Stimulated activated CD4-positive, alpha-beta T cell treated with anti-CD3 and anti-CD28 coated beads, Interleukin-4, amount 100 ng/mL, for 4 hours (primary cell): ENCODE data around the gene NOC2L.

Source experiments
- DNase-seq, 2 experiments: peaks; one replicate each; pipeline ENCODE4 v3.0.0-alpha.2; 2020

NOC2L gene

GRCh38 chr1:941015-941587 lies 18.0 kb downstream of the NOC2L start:
- no peak for DNase-seq

DNA sequence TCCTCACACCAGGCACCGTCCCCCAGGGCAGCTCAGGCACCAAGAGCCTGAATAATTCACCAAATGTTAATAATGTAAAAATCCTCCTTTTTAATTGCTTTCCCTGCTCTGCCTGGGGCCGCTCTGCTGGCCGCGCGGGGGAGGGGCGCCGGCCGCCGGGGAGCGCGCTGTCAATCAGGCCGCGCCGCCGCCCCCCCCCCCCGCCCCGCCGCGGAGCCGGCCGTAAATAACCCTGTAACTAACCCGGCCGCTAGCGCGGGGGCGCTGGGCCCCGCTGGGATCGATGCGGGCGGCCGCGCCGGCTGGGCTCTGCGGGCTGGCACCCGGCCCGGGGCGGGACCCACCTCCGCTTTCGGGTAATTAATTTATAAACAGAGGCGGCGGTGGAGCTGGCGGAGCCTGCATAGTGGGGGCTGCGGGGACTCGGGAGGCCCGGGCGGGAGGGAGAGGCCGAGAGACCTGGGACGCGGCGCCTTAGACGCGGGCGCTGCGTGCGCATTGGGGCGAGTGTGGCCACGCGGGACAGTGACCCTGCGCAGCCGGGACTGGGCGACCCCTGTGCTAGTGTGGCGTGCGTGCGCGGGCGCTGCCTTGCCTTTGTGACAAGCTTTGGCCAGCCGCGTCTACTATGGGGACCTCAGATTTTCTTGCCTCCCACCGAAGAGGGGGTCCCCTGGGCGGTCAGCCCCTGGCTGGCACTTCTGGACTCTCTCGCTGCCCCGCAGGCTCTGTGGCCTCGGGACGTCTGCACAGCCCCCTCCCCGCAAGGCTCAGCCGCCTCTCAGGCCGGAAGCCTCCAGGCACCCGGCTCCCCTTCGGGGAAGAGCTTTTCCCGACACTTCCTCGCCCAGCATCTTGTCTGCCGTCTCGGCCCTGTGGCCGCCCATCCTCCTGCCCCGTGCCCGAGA lies 18.7 kb downstream of the NOC2L start:
- no peak for DNase-seq

GRCh38 chr1:939511-940106 lies 19.4 kb downstream of the NOC2L start:
- no peak for DNase-seq

GRCh38 chr1:938711-939489 lies 20.2 kb downstream of the NOC2L start:
- no peak for DNase-seq

DNA sequence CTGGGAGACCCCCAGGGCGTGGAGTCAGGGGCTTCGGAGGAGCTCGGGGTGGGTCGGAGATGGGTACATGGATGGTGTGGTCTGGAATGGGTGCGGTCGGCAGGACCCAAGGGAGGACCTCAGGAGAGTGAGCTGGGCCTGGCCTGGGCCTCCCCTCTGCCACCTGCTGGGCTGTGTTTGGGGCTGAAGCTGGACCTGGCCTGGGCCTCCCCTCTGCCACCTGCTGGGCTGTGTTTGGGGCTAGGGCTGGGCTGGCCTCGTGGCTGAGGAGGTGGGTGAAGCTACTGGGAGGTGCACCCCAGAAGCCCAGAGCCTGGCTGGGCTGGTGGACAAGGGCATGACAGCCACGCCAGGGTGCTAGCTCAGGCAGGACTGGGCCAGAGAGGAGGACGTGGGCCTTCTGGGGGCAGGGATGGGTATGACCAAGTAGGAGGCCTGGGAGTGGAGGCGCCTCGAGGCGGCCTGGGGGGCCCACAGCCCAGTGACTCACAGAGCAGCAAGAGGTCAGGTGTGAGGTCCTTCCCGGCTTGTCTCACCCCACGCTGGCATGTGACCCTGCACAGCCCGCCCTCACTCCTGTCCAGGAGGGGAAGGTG lies 20.9 kb downstream of the NOC2L start:
- no peak for DNase-seq

DNA sequence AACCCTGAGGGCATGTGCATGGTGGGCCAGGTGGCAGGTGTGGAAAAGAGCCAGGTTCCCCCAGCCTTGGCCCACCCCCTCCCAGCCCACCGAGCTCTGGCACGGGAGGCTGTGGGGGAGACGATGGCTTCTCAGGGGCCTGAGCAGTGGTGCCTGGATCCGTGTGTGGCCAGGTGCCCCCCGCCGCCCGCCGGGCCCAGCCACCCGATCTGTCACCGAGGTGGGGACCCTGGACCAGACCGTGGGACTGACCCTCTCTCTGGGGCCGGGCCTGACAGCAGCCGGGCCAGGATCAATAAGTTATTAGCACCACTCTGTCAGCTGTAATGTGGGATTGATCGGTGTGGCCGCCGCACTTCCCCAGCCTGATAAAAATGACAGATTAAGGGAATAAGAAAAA lies 21.5 kb downstream of the NOC2L start:
- DNase-seq, result no peak

DNA sequence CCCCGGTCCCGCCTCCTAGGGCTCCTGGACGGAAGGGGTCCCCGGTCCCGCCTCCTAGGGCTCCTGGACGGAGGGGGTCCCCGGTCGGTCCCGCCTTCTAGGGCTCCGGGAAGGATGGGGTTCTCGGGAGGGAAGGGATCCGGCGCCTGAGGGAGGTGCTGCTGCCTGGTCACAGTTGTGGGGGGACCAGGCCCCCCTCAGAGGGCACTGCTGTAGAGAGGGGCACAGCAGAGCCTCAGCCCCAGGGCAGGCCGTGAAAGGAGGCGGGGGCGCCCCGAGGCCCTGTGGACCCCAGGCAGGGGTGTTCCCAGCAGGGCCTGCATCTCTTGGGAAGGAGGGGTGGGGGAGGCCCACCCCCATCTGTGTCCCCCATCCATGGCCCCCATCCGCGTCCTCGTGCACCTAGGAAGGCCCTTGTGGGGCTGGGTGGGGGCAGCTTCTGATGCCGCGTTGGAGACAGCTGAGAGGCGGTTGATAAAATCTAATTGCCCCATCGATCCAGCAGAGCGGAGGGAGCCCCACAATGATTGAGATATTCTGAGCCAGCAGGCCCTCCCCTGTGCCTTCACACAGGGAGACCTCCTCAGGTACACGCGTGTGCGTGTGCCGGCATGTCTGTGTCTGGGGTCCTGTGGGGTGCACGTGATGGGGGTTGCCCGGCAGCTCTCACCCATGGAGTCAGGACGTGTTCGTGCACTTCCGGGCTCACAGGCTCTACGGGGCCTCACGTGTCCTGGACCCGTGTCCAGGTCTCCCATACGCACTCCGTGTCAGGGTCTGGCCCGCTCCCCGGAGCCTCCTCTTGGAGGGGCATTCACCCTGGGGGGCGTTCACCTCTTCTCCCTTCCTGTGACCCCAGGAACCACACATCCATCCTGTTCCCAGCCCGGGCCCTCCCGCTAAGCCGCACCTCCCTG lies 22.4 kb downstream of the NOC2L start:
- DNase-seq, result no peak

DNA sequence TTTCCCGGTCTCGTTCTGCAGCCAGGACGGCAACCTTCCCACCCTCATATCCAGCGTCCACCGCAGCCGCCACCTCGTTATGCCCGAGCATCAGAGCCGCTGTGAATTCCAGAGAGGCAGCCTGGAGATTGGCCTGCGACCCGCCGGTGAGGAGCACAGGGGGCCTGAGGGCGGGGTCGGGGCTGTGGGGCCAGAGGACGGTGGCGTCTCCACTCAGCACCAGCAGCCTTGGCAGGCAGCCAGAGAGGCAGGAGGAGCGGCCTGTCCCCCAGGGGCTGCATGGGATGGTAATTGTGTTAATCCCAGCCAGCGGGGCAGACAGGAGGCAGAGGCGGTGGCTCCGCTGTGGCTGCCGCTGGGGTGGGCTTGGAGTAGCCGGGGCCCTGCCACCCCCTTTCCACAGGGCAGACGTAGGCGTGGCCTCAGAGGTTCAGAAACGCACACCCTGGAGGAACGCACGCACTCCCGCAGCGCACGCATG lies 23.3 kb downstream of the NOC2L start:
- no peak for DNase-seq

GRCh38 chr1:934991-935750 lies 23.9 kb downstream of the NOC2L start:
- DNase-seq, result peak in 1 of 2 experiments; percentile 21

DNA sequence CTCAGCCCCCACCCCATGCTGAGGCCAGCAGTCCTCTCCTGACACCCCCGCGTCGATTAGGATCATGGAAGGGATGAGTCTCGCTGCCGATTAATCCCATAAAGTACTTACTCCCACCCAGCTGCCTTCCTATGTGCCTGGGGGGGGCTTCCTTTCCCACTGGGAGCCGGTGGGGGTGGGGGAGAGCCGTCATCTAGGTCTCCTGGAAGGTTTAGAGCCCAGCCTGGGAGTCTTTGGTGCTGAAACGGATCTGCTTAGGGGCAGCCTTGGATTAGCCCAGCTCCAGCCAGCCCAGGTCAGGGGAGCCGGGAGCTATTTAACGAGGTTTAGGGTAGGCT lies 25.5 kb downstream of the NOC2L start:
- DNase-seq, result no peak

- DNase-seq, result no peak
Measured at GRCh38 chr1:932776-933602, 26.1 kb downstream of the NOC2L start.

- DNase-seq, result no peak
Measured at GRCh38 chr1:932173-932510, 26.9 kb downstream of the NOC2L start.

DNA sequence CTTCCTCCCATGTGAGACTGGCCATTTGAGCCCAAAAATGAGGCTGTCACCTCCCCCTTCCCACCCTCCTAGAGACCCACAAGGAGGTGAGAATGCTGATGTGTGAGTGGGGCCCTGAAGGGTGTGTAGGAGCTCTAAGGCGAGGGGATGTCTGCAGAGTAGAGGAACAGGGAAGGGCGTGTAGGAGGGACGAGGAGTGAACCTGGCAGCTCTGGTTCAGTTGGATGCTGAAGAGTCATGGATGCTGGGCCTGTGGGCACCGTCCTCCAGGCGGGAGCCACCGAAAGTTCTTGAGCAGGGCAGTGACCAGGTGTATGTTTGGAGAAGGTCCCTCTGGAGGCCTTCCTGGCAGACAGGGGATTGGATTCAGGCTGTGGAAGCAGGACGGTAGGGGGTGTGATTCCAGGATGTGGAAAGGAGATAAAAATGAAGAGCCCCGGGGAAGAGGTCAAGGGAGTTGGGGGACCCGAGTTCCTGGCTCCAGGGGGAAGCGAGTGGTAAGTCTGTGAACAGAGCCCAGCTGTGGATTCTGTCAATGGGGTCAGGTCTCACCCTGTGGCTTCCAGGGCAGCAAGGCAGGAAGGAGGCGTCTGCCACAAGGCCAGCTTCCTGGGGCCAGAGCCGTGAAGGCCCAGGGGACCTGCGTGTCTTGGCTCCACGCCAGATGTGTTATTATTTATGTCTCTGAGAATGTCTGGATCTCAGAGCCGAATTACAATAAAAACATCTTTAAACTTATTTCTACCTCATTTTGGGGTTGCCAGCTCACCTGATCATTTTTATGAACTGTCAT lies 27.5 kb downstream of the NOC2L start:
- DNase-seq, result no peak

- DNase-seq, result no peak
Measured at GRCh38 chr1:930633-931138, 28.4 kb downstream of the NOC2L start.

DNA sequence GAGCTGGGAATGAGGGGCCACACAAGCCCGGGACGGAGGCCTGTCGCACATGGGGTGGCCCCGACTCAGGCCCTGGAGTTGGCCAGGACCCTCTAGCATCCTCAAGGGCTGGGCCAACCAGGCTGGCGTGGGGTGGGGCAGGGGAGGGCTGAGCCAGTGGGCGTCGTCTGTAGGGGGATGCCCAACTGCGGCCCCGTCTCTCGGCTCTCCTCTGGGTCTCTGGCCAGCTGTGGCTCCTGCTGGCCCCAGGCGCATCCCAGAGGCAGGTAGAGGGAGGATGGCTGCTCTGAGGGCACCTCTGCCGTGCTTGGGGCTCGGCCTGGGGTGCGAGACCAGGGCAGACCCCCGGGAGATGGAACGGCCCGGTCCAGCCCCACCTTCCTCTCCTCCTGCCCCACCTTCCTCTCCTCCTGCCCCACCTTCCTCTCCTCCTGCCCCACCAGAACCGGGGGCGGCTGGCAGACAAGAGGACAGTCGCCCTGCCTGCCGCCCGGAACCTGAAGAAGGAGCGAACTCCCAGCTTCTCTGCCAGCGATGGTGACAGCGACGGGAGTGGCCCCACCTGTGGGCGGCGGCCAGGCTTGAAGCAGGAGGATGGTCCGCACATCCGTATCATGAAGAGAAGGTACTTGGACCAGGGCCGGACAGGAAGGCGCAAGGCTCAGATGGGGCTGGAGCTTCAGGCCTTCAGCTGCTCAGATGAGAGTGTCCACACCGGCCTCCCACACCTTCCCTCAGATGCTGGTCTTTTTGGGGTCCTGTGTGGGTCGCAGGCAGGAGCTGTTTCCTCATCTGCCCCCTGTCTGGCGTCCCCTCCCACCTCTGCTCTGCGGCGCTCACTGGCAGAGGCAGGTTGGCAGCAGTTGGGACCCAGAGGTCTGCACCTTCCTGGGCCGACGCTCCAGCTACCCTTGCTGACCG lies 29.1 kb downstream of the NOC2L start:
- DNase-seq, result no peak

GRCh38 chr1:928825-929661 lies 30.0 kb downstream of the NOC2L start:
- DNase-seq, result no peak

GRCh38 chr1:927748-928147 lies 31.3 kb downstream of the NOC2L start:
- DNase-seq, result no peak
